Measurements from ENCODE around the gene HLCS.

The HLCS gene

DNA sequence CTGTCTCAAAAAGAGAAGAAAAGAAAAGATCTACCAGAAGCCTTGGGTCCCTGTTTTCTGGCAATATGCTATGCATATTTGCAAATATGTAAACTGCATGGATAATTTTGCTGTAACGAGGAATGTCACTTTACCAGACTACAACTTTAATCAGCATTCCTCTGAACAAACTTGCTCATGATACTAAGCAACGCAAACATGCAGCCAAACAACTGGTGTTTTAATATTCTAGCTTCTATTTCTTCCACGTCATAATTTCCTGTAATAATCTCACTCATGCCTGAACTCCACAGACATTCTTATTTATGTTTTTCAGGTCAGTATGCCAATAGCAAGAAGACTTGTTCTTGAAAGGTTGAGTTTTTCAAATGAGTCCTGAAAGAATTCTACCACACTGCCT lies 153.4 kb downstream of the HLCS start:
- no peak for DNase-seq (ENCODE audit: low spot score)
- TF ChIP-seq, protein P1, sequence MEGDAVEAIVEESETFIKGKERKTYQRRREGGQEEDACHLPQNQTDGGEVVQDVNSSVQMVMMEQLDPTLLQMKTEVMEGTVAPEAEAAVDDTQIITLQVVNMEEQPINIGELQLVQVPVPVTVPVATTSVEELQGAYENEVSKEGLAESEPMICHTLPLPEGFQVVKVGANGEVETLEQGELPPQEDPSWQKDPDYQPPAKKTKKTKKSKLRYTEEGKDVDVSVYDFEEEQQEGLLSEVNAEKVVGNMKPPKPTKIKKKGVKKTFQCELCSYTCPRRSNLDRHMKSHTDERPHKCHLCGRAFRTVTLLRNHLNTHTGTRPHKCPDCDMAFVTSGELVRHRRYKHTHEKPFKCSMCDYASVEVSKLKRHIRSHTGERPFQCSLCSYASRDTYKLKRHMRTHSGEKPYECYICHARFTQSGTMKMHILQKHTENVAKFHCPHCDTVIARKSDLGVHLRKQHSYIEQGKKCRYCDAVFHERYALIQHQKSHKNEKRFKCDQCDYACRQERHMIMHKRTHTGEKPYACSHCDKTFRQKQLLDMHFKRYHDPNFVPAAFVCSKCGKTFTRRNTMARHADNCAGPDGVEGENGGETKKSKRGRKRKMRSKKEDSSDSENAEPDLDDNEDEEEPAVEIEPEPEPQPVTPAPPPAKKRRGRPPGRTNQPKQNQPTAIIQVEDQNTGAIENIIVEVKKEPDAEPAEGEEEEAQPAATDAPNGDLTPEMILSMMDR (IDR thresholded peaks at IDR 0.05; ENCODE audit: extremely low read depth, missing control alignments) = no peak

DNA sequence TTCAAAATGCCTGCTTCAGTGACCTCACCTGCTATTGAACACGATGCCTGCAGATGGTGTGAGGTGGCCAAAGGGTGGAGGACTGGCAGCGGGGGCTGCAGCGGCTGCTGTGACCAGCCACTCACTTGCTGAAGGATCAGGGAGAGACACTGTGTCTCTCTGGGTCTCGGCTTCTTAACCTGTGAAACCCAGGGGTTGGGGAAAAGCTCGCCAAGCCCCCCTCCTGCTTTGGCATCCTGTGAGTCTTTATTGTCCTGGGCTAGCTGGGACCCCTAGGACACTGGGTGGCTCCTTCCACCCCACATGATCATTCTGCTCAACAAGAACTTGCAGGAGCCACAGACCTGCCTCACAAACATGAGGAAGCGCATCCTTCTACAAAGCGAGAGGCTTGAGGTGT lies 154.7 kb downstream of the HLCS start:
- no peak for DNase-seq (ENCODE audit: low spot score)
- TF ChIP-seq, protein P1 (IDR thresholded peaks at IDR 0.05; ENCODE audit: extremely low read depth, missing control alignments) = no peak

DNA sequence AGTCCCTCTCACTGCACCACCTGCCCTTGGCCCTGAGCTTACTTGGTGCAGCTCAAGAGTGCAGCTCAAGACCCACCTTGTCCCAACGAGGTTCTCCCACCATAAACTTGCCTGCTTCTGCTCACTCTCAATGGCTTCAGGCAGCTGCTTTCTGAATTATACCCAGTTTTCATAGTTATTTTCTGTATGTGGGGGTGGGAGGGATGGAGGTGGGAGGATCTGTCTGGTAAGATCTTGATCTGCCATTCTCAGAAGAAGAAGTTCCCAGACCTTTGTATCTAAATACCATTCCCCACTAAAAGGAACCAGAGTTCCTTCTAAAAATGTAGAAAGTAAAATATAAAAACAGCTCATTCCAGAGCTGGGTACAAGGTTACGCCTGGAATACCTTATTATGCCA lies 156.0 kb downstream of the HLCS start:
- no peak for DNase-seq (ENCODE audit: low spot score)
- TF ChIP-seq, protein P1 (IDR thresholded peaks at IDR 0.05; ENCODE audit: extremely low read depth, missing control alignments) = no peak

DNA sequence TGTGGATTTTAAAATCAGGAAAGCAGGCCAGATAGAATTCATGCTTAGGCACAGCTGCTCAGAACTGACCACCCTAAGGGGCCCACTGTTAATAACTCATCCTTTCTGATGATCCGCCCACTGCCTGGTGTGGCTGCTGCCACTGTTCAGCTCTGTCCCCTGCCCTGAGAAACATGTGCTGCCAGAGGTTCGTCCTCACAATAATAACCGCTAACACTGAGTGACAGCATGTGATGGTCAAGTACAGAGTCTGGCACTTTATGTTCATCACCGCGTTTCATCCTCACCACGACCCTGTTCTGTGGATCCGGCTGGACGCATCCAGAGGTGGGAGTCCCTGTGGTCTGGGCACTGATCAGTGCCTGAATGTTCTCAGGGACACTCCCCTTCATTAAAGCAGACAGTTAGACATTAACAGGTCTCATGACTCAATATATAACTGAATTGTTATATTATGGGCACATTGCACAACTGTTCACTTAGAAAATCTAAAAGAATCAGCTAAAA lies 159.0 kb downstream of the HLCS start:
- TF ChIP-seq, protein P1 (IDR thresholded peaks at IDR 0.05; ENCODE audit: extremely low read depth, missing control alignments) = no peak
- DNase-seq (ENCODE audit: low spot score) = no peak

DNA sequence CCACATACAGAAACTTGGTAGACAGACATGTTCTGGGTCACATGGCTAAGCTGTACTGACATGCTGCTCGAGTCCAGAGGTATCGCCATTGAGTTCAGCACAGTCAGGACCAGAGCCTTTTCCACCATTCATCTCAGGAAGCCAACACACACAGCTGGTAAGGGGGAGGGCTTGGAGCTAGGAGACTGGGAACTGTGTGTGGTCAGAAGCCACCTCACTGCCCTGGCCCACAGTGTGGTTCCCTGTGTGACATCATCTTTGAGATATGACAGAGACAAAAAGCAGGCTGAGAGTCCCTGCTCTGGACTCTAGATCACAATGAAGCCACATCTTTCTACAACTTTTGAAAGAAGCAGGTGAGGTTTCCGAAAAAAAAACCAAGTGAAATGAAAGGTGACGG lies 160.4 kb downstream of the HLCS start:
- no peak for DNase-seq (ENCODE audit: low spot score)
- TF ChIP-seq, protein P1 (IDR thresholded peaks at IDR 0.05; ENCODE audit: extremely low read depth, missing control alignments) = no peak

DNA sequence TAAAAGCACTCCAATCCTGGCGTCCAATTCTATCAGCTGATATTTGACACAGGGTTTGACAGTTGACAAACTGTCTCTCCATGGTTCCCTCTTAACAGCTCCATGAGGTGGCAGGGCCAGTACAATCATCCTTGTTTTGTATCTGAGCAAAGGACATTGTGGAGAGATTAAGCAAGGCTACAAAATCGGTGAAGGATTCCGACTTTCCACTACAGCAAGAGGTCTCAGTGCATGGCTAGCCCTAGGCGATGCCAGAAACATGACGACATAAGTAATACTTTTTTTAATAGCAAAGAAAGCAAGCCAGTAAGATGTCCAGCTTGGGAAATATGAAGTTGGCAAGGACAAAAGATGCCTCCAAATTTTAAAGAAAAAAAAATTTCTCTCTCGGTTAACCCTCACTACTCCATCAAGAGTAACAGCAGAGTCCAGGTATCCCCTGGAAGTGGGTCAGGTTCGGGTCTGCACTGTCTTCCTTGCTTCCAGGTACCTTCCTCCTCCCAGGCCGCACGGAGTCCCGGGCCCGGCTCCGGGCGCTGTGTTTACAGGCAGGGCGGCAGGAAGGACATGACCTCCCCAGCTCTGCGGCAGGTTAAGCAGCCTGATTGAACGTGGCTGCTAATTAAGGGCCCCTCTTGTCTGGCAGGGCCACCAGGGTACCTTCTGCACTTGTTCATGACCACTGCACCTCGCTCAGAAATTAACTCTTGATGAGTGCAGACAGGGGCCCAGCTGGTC lies 161.4 kb downstream of the HLCS start:
- DNase-seq (ENCODE audit: low spot score) = no peak
- TF ChIP-seq, protein P1 (IDR thresholded peaks at IDR 0.05; ENCODE audit: extremely low read depth, missing control alignments) = no peak

DNA sequence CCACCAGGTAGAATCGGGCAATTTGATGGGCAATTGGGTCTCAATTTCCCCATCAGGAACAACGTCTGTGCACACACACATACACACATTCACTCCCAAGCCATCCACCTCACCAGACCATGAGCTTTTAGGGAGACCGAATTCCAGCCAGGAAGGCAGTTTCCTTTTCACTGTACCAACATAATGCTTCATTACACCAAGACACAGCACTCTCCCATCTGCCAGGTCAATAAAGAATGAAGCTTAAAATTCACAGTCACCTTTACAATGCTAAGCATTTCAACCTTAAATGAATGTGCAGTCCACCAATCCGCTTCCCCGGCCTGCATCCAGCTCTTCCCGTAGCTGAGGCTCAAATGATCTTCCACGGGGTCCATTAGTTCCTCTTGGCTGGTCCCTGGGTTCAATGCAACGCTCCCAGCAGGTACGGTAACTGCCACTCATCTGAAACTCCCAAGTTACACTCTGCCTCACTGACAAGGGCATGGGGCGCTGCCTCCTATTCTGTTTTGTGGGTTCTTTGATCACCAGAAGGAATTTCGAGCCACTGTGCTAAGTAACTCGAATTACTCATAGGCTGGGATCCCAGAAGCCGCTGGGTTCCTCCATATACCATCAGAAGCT lies 162.5 kb downstream of the HLCS start:
- no peak for DNase-seq (ENCODE audit: low spot score)
- TF ChIP-seq, protein P1 (IDR thresholded peaks at IDR 0.05; ENCODE audit: extremely low read depth, missing control alignments) = no peak
